Breast epithelium (tissue), 3 donors: Measurements from ENCODE around the gene NBPF11.
"Not testable (repeated sequence)": the region's sequence is repeated elsewhere in the genome, so short reads cannot be mapped to it uniquely, and the experiment has no call there.

ENCODE experiments used
- POLR2A ChIP-seq: fragments of 450-650 bp; IDR thresholded peaks from one replicate; pipeline ENCODE4 v1.6.1; 2016; ENCODE audit warnings: antibody characterized with exemption, mild to moderate bottlenecking, moderate library complexity
- POLR2AphosphoS5 ChIP-seq, 3 donors: sonication (generic); formaldehyde crosslinking; IDR thresholded peaks; one replicate each; pipeline ENCODE4 v1.6.1; 2017; ENCODE audit warnings: antibody characterized with exemption in 3 of 3
- TF ChIP-seq, protein P1 (sequence below), 3 donors: fragments of 450-650 bp; IDR thresholded peaks; one replicate each; pipeline ENCODE4 v1.5.1; 2016 to 2017; ENCODE audit warnings: antibody characterized with exemption in 3 of 3, mild to moderate bottlenecking in 3 of 3, moderate library complexity in 3 of 3

DNA sequence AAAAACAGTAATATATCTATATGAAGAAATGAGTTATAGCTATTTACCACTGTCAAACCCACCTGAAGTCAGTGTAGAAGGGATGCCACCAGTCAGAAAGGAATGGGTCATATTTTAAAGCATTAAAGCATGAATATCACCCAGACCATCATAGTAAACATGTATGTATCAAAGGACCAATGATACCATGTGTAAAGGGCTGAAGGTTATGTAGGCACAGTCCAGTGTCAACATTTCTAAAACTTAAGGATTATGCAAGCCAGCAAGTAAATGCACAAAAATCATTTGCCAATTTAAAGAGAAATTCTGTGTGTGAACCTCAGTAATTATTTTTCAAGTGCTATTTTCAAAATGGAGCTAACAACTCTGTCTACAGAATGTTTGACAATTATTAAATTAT is 26.6 kb upstream of the NBPF11 start:
- TF ChIP-seq, protein P1, sequence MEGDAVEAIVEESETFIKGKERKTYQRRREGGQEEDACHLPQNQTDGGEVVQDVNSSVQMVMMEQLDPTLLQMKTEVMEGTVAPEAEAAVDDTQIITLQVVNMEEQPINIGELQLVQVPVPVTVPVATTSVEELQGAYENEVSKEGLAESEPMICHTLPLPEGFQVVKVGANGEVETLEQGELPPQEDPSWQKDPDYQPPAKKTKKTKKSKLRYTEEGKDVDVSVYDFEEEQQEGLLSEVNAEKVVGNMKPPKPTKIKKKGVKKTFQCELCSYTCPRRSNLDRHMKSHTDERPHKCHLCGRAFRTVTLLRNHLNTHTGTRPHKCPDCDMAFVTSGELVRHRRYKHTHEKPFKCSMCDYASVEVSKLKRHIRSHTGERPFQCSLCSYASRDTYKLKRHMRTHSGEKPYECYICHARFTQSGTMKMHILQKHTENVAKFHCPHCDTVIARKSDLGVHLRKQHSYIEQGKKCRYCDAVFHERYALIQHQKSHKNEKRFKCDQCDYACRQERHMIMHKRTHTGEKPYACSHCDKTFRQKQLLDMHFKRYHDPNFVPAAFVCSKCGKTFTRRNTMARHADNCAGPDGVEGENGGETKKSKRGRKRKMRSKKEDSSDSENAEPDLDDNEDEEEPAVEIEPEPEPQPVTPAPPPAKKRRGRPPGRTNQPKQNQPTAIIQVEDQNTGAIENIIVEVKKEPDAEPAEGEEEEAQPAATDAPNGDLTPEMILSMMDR (IDR thresholded peaks at IDR 0.05): not testable (repeated sequence)
- not testable (repeated sequence) for TF ChIP-seq POLR2AphosphoS5 (IDR thresholded peaks at IDR 0.05); POLR2A
